ENCODE measurements around the gene ZNF324B.

- TF ChIP-seq CTCF (conservative IDR thresholded peaks at IDR 0.05; ENCODE audit: low read depth, low read length) (no peak), MAZ (IDR thresholded peaks at IDR 0.05; ENCODE audit: borderline replicate concordance, low read depth, low read length) (no peak), CEBPB (IDR thresholded peaks at IDR 0.05; ENCODE audit: low read depth, low read length) (no peak), RAD21 (IDR thresholded peaks at IDR 0.05; ENCODE audit: low read length) (no peak)
Observed at GRCh38 chr19:58491393-58491792, 40.0 kb downstream of the ZNF324B start.
